ENCODE measurements around the gene PRSS3.
"Not testable (repeated sequence)": the region's sequence is repeated elsewhere in the genome, so short reads cannot be mapped to it uniquely, and the experiment has no call there.

PRSS3 gene

DNA sequence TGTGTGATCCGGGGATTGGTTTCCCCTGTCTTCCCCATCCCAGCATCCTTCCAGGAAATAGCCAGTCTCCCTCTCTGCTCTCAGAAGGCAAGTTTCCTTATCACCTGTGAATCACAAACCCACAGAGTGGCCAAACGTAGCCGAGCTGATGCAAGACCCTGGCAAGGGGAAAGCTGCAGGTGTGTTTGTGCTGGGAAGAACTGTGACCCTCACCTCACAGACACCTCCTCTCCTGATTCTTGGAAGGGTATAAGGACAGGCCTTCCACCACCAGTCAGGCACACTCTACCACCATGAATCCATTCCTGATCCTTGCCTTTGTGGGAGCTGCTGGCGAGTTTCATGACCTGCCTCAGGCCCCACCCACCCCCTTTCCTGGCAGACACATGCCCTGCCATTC is at the start of gene PRSS3:
TSS of gene PRSS3 (plus strand) at position 281 of the 400 bp plus-strand sequence. CDS start at position 294, 13 bp downstream.
- no peak for DNase-seq

DNA sequence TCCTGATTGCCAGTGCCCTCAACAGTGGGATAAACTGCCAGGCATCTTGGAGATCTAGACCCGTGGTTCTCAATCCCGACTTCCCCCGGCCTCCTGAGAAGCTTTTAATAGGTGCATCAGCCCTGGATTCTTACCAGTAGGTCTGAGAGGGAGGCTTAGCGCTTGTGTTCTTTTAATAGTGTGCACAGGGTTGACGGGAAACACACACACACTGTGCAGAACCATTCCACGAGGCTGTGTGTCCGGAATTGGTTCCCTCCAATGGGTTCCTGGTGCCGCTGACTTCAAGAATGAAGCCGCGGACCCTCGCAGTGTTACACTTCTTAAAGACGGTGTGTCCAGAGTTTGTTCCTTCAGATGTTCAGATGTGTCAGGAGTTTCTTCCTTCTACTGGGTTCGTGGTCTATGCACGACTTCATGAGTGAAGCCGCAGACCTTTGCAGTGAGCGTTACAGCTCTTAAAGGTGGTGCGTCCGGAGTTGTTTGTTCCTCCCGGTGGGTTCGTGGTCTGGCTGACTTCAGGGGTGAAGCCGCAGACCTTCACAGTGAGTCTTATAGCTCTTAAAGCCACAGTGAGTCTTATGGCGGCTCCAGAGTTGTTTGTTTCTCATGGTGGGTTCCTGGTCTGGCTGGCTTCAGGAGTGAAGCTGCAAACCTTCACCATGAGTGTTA is 46.6 kb upstream of the PRSS3 start:
- DNase-seq = peak; percentile 21

DNA sequence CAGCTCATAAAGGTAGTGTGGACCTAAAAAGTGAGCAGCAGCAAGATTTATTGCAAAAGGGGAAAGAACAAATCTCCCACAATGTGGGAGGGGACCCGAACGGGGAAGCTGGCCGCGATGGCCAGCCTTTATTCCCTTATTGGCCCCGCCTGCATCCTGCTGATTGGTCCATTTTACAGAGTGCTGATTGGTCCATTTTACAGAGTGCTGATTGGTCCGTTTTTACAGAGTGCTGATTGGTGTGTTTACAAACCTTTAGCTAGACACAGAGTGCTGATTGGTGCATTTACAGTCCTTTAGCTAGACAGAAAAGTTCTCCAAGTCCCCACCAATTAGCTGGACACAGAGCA is 46.1 kb upstream of the PRSS3 start:
- DNase-seq = not testable (repeated sequence)

DNA sequence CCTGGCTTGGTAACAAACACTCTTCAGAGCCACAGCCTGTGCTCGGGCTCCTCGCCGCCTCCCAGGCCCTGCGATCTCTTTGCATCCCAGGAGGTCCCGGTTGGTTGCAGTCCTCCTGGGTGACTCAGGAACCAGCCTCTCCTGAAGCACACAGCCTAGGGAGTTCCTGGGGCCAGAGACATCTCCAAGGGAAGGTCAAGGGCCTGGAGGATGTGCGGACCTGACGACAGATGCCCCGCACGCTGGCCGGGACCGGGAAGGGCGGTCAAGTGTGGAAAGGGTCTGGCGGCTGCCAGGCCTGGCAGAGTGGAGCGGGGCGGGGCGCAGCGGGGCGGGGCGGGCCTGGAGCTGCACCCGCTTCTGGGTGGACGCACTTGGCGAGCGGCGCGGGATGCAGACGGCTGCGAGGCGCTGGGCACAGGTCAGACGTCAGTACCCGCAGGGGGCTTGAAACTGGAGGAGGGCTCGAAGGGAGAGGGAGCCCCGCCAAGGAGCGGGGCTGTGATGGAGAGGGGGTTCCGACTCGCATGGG is 45.0 kb upstream of the PRSS3 start:
- no peak for DNase-seq

DNA sequence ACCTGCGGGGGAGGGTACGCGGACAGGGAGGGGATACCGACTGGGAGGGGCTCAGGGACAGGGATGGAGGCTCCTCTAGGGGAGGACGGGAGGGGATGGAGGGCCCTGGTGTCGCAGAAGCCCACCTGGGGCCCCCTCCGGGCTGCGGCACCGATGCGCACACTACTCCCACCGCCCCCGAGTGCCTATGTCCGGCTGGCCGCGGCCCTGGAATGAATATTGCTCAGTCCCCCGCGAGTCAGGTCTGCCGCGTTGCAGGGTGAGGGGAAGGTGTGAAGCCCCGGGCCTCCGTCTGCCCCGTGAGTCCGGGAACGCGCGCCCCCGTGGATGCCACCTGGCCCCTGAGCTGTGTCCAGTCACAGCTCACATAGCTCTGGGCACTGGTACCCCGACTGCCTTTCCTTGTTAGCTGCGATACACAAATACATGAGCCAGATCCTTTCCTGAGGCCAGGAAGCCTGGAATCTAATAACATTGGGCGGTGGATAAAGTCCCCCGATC is 44.5 kb upstream of the PRSS3 start:
- no peak for DNase-seq

DNA sequence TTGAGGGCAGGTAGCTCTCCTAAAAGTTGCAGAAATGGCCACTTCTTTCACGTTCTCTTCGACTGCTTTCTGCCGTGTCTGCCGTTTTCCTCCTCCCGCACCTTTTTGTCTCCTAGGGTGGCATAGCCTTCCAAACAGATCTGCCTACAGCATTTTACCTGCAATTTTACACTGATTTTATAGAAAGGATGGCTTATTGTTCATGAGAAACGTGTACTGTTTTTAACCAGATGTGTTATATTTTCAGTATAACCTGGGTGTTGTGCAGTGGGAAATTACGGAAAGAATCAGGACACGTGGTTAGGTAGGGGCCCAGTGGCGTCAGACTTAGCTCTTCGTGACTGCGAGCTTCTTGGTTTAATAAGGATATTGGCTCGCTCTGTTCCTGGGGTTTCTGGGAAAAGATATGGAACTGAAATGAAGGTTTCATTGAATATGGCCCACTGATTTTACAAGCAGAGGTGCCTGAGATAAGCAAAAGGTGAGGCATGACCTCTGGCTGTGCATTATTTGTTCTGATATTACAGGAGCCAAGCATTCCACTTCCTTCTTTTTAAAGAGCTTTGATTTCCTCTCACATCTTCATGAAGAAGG is 43.7 kb upstream of the PRSS3 start:
- no peak for DNase-seq

DNA sequence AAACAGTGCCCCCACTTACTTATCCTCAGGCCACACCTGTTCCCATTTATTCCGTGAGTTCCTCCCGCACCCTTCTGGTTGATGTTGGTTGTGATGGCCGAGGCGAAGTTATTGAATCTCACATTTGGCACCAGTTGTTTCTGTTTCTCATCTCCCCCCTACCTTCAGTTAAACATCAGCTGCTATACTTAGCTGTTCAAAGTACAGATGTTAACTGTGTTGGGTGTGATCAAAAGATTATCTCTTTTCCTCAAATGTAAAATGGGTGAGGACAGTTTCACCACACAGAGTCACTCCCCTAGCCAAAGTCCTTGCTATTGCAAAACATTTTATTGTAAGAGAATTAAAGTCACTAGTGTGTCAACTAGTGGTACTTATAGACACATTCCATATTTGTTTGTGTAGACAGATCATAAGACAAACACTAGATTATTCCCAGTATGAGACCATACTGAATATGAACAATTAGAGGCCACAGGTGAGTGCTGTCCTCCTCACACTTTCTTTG is 43.2 kb upstream of the PRSS3 start:
- no peak for DNase-seq

DNA sequence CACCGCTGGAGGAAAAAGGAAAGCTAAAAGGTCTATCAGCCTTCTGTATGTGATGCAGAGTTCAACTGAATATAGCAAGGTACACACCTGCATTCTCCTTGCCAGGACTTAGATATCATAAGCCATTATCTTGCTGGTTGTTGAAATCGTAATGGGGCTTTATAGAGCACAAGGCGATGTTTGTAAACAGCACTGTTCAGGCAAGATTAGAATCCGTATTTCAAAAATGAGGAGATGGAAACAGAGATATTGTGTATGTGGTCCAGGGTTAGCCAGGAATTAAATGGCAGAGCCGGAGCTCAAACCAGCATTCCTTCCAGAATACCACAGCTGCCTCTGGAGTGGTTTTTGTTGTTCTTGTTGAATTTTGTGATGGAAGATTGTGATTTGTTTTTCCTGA is 42.6 kb upstream of the PRSS3 start:
- not testable (repeated sequence) for DNase-seq

DNA sequence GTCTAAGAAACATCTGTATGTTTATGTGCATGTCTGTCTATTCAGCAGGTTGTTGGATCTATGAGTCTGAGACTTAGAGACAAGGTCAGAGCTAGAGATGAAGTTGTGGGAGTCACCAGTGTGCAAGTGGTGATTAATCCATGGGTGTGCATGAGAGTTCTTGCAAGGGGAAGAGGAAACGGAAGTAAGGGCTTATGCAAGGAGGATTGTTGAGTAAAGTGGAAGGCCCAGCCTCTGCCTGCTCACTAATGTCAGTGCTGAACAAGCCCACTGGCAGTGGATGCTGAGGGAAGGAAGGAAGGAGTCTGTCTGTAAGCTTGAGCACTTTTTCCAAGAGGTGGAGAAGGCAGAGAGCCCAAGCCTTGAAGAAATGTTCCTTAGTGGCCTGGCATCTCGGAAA is 35.7 kb upstream of the PRSS3 start:
- DNase-seq = not testable (repeated sequence)

DNA sequence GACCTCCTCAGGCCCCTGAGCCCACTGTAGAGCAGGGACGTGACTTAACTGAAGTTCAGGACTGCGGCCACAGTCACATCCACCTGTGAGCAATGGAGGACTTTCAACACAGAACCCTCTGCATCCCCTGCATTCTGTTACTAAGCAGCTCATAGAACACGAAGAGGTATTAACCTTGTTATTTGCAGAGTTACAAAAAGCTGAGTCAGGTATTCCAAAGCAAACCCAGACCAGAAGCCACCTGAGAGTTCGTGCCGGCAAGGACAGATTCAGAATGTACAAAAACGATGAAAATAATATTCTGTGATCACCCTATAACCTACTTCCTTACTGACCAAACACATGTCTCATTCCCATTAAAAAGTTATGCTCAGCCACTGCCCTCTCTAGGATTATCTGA is 33.0 kb upstream of the PRSS3 start:
- no peak for DNase-seq

DNA sequence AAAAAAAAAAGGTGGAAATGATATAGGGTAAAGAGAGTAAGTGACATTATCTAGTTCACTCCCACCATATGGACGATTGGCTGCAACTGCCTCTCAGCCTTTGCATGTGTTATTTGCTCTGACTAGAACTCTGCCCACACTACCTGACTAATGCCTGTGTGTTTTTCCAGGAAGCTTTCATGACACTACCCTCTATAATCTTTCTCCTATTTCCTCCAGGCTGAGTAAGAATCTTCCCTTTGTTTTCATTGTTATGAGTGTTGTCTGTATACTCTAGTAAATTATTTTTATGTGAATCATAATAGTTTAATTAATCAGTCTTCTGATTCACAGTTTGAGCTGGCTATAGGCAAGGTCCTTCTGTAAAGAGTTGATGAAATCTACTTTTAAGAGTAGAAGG is 31.7 kb upstream of the PRSS3 start:
- DNase-seq = not testable (repeated sequence)

DNA sequence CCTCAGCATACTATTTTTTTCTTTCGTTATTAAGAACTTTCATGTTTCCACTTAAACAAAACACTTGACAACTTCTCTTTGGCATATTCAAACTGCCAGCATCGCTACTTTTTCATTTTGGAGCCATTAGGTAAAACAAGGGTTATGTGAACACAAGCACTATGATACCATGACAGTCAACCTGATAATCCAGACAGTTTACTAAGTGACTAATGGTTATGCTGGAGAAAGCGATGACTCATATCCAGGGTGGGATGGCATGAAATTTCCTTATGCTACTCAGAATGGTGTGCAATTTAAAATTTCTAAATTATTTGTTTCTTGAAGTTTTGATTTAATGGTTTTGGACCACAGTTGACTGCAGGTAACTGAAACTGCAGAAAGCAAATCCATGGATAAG is 29.9 kb upstream of the PRSS3 start:
- DNase-seq = no peak

DNA sequence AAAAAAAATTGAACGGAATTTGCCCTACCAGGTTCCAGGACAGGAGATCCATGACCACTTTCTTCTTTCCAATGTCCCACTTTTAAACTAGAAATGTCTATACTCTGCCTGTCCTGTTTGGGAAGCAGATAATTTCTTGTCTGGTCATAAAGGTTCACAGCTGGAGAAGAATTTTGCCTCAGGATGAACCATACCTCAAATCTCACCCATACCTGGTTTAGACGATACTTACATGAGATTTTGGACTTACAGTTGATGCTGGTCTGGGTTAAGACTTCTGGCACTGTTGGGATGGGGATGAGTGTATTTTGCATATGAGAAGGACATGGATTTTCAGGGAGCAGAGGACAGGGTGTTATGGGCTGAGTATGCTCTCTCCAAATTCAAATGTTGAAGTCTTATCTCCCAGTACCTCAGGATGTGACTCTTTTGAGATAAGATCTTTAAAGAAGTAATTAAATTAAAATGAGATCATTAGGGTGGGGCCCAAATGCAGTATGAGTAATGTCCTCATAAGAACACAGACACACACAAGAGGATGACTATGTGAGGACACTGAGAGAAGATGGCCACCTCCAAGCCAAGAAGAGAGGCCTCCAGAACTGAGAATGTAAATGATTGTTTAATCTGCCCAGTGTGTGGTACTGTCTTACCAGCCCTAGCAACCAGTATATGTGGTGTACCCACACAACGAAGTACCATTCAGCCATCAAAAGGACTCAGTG is 25.0 kb upstream of the PRSS3 start:
- DNase-seq = not testable (repeated sequence)

DNA sequence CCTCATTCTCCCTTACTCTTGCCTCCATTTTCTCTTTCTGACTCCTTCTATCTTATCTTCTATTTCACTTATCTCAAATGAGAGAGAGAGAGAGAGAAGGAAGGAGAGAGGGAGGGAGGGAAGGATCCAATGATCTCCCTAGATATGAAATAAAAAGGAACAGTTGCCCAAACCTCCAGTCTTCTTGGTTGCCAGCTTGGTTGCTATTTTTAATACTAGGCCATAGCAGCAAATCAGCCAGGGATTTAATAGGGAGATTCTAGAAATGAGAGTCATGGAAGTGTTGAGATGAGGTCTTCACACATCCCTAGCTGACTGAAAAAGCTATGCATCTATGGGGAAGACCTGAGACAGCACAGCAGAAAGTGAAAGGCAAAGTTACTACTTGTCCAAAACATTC is 22.2 kb upstream of the PRSS3 start:
- not testable (repeated sequence) for DNase-seq

DNA sequence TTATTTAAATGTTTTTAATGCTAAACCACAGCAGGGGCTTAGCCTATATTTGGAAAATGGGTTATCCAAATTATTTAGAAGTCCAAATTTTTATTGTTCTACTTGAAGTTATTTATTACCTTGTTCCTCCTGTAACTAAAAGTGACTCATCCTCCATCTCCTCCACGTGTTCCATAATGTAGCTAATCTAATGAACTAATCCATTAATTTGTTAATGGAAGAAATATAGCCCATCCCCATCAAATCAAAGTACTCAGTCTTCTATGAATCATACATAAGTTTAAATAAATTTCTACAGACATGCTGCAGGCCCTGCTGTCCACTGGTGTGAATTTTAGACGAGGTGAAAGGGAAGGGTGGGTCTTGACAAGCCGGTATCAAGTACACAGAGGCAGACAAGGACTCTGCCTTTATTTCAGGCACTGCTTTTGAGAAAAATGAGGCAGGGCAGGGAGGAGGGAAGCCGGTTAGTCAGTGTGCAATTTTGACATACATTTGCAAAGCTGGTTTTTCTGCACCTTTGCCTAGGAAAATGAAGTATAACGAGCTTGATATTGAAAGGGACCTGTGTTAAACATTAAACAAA is 21.2 kb upstream of the PRSS3 start:
- DNase-seq = not testable (repeated sequence)

DNA sequence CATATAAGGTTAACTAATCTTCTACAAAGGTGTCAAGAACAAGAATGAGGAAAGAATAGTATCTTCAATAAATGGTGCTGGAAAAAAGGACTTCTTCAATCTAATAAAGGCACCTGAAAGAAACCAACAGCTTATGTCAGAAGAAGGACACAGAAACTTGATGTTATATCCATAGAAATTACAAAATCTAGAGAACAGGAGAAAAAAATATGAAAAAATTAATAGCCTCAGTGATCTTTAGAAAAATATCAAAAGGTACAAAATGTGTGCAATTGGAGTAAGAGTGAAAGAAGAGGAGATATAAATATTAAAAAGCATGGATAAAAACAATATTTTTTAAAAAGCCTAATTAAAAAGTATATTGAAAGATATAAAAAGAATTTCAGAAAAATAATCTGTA is 18.8 kb upstream of the PRSS3 start:
- no peak for DNase-seq

DNA sequence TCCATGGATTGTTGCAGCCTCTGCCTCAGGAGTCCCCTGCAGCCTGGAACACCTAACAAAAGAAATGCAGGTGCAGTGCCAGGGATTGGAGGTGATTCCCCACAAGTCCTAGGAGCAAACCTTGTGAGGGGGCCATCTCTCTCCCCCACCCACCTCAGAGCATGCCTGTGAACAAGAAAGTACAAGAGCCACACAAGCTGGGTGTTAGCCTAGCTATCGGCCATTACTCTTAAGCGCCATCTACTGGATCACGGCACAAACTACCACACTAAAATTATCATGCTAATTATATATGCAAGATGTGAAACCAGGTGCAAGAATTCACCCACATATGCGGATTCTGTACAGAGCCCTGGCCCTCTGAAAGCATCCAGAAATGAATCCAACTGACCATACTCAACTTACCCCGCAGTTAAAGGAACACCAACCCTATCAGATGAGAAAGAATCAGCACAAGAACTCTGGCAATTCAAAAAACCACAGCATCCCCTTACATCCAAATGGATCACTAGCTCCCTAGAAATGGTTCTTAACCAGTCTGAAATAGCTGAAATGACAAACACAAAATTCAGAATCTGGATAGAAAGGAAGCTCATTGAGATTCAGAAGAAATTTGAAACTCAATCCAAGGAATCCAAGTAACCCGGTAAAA is 16.5 kb upstream of the PRSS3 start:
- DNase-seq = peak; percentile 47

DNA sequence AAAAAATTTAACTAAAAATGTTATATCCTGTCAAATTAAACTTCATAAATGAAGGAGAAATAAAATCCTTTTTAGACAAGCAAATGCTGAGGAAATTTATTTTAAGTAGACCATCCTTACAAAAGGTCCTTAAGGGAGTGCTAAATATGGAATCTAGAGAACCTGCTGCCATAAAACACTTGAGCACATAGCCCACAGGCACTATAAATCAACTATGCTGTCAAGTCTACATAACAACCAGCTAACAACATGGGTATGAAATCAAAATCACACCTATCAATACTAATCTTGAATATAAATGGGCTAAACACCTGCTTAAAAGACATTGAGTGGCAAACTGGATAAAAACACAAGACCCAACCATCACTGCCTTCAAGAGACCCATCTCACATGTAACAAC is 15.1 kb upstream of the PRSS3 start:
- no peak for DNase-seq

DNA sequence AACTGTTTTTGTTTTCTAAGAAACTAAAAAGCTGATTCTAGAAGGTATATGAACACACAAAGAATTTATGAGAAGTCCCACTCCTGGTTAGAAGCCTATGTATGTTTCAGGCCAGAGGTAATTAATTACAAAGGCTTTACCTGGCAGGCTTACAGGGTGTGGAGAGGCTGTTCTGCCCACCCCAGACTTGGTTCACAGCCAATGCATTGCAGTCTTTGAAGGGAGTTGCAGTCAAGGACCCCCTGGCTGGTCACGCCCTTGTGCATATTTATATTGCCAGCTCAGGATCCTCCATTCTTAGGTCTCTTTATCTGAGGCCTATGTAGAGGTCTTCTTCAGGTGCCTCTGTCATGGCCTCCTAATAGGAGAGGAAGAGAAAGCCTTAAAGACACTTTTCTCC is 13.6 kb upstream of the PRSS3 start:
- no peak for DNase-seq

DNA sequence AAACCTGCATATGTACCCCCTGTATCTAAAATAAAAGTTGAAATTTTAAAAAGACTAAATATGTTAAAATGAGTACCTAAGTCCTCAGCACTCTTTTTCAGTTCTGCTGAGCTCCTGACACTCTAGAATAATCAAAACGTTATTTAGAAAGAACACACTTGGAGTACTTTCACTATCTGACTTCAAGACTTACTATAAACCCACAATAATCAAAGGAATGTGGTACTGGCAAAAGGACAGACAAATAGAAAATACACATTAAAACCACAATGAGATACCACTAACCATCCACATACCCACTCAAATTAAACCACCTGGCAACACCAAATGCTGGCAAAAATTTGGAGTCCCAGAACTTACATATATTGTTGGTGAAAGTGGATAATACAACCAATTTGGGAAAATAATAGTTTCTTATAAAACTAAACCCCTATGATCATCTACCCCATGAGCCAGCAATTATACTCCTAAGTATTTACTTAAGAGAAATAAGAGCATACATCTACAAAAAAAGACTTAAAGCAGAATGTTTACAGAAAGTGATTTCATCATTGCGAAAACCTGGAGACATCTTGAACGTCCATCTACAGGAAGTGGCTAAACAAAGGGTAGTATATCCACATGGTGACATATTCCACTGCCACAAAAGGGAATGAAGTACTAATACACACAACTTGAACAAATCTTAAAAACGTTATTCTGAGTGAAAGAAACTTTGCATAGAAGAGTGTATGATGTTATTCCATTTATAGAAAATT is 12.8 kb upstream of the PRSS3 start:
- no peak for DNase-seq

DNA sequence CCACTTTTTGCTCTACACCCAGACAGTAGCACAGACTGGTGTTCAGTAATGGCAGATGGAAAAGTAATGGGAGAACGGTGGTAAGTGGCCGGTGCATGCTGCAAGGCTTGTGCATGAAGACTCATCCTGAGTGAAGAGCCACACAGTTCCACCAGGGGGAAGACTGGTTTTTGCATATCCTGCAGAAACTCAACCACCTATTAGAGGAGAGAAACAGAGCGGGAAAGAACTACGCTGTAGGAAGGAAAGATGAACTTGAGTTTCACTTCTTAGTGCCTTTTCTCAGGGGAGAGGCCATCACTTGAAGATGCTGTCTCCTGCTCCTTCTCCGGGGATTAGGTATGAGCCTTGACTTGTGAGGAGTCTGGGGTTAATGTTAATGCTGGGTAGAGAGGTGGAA is 9.4 kb upstream of the PRSS3 start:
- no peak for DNase-seq

DNA sequence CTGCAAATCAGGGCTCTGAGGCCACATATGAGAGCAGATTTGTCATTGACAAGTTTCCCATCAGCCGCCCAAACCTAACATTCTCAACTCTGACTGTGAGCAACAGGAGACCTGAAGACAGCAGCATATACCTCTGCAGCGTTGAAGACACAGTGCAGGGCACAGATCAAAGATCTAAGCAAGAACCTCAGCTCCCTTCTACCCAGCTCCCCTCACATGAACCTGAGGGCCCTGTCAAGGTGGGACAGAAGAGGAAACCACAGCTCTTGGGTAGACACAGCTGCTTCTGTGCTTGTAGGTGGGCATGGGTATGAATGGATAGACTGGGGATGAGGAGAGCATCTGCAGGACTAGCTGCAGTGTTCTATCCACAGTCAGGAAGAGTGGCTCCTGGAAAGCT is 8.7 kb upstream of the PRSS3 start:
- no peak for DNase-seq
